A549 (cell line): ENCODE results near the gene NUCB1.

Source experiments
- BCL3 ChIP-seq: fragments of >200 bp; sonication (Bioruptor Twin); formaldehyde crosslinking; IDR thresholded peaks from 3 replicates; pipeline ENCODE4 v1.6.1; 2016
- CTCF ChIP-seq: fragments of >200 bp; sonication (Bioruptor Twin); formaldehyde crosslinking; IDR thresholded peaks from 3 replicates; pipeline ENCODE4 v1.5.1; 2016
- HEYL ChIP-seq: fragments of 250-450 bp; sonication (Bioruptor Pico); IDR thresholded peaks from 2 replicates; pipeline ENCODE4 v1.8.0; 2021; ENCODE audit warnings: mild to moderate bottlenecking, moderate library complexity
- JUNB ChIP-seq: fragments of >200 bp; sonication (Bioruptor Twin); formaldehyde crosslinking; IDR thresholded peaks from 2 replicates; pipeline ENCODE4 v1.6.1; 2016
- POLR2A ChIP-seq: IDR thresholded peaks from 2 replicates; pipeline ENCODE4 v1.6.1; 2012; ENCODE audit warnings: mild to moderate bottlenecking, low read length
- RAD21 ChIP-seq, 2 experiments: fragments of >200 bp in 1 of 2; sonication (Bioruptor Twin) in 1 of 2; formaldehyde crosslinking in 1 of 2; IDR thresholded peaks in 1 of 2; conservative IDR thresholded peaks in 1 of 2; 2 replicates in 1 of 2; 3 replicates in 1 of 2; pipeline ENCODE4 v1.6.1; 2012 to 2018; ENCODE audit warnings: inconsistent platforms in 1 of 2
- ZNF302 ChIP-seq: fragments of 250-450 bp; sonication (Bioruptor Pico); IDR thresholded peaks from 2 replicates; pipeline ENCODE4 v1.9.0; 2021; ENCODE audit warnings: inconsistent platforms, mild to moderate bottlenecking, moderate library complexity

- TF ChIP-seq CTCF, result no peak
- TF ChIP-seq POLR2A, result peak; percentile 9; the same call in 1 of the 2 replicates
- 0 out of 3 replicates have a peak, but pooled peaks have one; percentile 9 for TF ChIP-seq BCL3
- peak; percentile 95 for TF ChIP-seq ZNF302 (CRISPR knock-in tag)
- TF ChIP-seq JUNB, result no peak
- peak; percentile 96 for TF ChIP-seq HEYL
- TF ChIP-seq RAD21 (conservative IDR thresholded peaks at IDR 0.05 in 1 of 2, IDR thresholded peaks at IDR 0.05 in 1 of 2), result no peak; a peak in 1 of 5 replicates
Measured at GRCh38 chr19:48964205-48965039, 64.3 kb downstream of the NUCB1 start.
